HG03460 (cell line): Measurements from ENCODE around the gene POC1B.
"Not testable (repeated sequence)": the region's sequence is repeated elsewhere in the genome, so short reads cannot be mapped to it uniquely, and the experiment has no call there.

Source experiments
- ATAC-seq: cut with Tn5 transposase; IDR thresholded peaks from one replicate; pipeline ENCODE4 v1.9.1; 2021; ENCODE audit not compliant: unreplicated experiment

The POC1B gene

GRCh38 chr12:89468017-89468416 is 57.8 kb downstream of the POC1B start:
- peak; percentile 30 for ATAC-seq

GRCh38 chr12:89464974-89465592 is 60.8 kb downstream of the POC1B start:
- no peak for ATAC-seq

DNA sequence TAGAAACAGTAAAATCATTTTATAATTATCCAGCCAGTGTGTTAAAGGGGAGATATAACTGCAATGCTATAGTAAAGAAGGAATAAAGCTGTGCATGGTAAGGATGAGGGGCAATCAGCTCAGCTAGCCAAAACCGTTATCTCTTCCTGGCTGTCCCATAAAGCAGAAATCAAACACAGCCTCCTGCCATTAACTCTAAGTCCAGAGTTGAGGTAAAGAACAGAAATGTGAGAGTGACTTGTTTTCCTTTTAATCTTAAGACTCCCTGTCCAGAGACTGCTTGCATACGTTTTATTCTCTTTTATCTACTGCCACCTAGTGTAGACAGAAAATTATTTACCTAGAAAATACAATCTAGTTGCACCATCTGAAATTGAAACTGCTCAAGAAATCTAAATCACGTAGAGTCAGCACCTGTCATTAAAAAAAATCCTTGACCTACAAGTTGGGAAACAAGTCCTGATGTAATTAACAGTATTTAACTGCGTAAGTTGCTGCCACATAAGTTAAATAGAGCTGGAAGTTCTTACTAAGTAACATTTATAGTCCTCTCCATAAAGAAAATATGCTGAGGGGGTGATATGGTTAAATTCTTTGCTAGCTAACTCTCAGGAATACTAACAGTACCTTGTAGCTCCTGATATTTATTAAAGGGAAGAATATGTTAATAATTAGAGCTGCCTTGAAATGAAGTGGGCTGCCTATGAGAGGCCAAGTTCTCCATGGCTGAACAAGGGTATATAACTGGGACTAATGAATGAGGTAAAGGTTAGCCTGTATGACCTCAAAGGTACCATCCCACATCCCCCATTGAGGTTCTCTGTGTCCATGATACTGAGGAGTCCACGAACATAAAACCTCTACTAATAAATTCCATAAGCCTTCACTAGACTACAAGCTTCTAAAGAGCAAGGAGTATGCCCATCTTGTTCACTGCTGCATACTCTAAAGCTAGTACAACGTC is 63.9 kb downstream of the POC1B start:
- peak; percentile 91 for ATAC-seq

GRCh38 chr12:89461190-89461589 is 64.7 kb downstream of the POC1B start:
- ATAC-seq = no peak

GRCh38 chr12:89459279-89459678 is 66.6 kb downstream of the POC1B start:
- not testable (repeated sequence) for ATAC-seq

GRCh38 chr12:89456565-89456964 is 69.3 kb downstream of the POC1B start:
- no peak for ATAC-seq

GRCh38 chr12:89454080-89454848 is 71.6 kb downstream of the POC1B start:
- no peak for ATAC-seq

- ATAC-seq = no peak
Measured at GRCh38 chr12:89453121-89453978, 72.5 kb downstream of the POC1B start.

- ATAC-seq = no peak
Measured at GRCh38 chr12:89451841-89452251, 74.0 kb downstream of the POC1B start.

DNA sequence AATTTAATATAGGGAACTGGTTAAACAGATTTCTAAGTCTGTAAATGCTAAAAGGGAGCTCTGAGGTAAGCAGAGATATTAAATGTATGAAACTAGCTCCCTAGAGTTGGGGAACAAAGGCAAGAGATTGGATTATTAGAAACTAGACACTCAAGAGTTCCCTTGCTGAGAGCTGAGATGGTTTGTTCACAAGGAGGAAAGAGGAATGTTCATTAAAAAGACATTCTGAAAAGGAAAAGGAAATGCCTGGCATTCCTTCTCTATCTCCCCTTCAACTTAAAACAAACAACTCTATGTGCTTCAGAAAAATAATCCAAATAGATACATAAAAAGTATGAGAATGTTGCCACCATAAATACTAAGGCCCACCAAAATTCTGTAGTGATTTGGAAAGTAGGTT is 74.9 kb downstream of the POC1B start:
- no peak for ATAC-seq

DNA sequence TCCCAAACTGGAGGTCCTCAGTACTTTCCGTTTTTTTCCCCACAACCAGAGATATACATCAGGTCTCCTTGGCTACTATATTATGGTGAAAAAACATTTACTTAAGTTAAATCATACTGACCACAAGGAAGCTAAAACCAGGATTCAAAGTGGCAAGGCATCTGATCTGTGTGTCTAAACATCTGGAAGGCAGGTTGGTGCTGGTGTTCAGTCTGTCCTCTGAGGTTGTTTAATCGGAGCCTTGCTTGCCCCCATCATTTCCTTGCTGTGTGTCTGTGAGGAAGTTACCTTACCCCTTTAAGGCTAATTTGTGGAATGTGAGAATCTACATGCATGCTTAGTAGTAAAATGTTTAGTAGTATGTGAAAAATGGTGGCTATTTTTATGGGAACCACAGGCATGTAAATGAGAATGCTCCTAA is 76.9 kb downstream of the POC1B start:
- no peak for ATAC-seq

DNA sequence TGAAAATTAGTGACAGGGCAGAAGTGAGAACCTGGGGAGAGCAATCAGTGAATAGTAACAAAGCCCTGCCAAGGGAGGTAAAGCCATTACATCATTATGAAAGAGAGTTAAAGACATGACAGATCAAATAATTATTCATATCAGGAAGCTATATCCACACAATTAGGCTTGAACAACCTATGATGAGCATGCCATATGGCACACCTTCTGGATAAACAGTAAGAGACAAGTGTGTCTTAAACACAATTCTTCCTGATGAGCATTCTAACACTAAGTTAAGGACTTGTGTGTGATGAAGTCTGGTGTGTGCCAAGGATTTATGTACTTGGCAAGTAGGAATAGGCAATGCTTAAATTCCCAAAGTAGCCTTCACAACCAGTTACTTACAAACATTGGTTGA is 77.3 kb downstream of the POC1B start:
- no peak for ATAC-seq

- ATAC-seq = no peak
Measured at GRCh38 chr12:89439941-89440340, 85.9 kb downstream of the POC1B start.

DNA sequence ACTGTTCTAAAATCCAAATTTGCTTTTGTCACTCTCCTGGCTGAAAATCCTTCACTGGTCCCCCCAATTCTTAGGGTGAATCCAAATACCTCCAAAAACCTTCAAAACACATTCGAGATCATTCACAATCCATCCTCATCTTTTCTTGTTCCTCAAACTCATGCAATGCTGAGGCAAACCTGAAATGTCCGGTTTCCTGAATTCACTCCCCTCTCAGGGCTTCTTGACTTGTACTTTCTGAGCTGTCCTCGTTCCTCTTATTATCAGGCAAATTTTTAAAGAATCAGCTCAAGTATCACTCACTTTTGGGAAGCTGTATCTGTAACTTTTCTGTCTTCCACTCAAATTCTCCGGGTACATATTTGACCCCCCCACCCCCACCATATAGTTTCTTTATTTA is 88.6 kb downstream of the POC1B start:
- no peak for ATAC-seq

- no peak for ATAC-seq
Measured at GRCh38 chr12:89436062-89436461, 89.8 kb downstream of the POC1B start.

DNA sequence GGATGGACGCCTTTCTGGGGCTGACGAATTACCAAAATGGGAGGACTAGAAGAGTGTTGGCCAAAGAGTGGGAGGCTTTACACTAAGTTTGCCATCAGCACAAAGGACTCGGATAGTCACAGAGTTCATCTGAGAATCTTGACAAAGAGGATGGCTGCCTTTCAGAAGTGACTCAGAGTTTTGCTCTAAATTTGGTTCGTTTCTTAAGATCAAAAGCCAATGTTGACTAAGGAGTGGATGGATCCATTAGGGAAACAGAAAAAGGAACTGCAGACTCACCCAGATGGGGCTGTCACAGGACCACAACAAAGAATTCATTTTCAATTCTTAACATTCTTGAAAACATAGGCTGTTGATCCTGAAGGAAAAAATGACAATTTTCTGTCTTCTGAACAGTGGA is 92.2 kb downstream of the POC1B start:
- no peak for ATAC-seq

DNA sequence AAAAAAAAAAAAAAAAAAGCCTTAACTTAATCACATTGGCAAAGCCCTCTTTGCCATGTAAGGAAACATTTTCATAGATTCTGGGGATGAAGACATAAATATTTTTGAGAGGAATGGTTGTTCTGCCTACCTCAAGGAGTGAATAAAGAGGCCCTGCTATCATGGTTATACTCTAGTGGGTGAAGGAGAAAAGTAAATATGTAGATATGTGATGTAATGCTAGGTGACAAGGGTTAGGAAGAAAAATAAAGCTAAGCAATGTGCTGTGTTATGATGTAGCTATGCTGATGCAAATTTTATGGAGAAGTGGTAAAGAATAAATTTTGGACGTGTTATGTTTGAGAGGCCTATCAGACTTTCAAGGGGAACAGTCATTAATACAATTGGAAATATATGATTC is 93.5 kb downstream of the POC1B start:
- ATAC-seq = no peak

GRCh38 chr12:89429528-89429927 is 96.3 kb downstream of the POC1B start:
- ATAC-seq = no peak

- peak; percentile 92 for ATAC-seq
Measured at GRCh38 chr12:89427508-89428156, 98.2 kb downstream of the POC1B start.

- ATAC-seq = no peak
Measured at GRCh38 chr12:89424846-89425245, 101.0 kb downstream of the POC1B start.
